GM19351 (cell line): ENCODE measurements around the gene KIR3DL3.
"Not testable (repeated sequence)": the region's sequence is repeated elsewhere in the genome, so short reads cannot be mapped to it uniquely, and the experiment has no call there.

Source experiments
- ATAC-seq: cut with Tn5 transposase; IDR thresholded peaks from one replicate; pipeline ENCODE4 v1.9.1; 2021; ENCODE audit warnings: mild to moderate bottlenecking, moderate library complexity; ENCODE audit not compliant: unreplicated experiment

KIR3DL3 gene

DNA sequence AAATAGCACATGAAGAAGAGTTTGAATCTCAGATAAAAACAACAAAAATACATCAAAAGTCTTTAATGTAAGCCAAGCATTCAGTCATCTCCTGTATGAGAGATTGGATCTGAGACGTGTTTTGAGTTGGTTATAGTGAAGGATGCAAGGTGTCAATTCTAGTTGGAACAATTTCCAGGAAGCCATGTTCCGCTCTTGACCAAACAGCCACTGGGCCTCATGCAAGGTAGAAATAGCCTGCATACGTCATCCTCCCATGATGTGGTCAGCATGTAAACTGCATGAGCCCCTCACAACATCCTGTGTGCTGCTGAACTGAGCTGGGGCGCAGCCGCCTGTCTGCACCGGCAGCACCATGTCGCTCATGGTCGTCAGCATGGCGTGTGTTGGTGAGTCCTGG is at the start of gene KIR3DL3:
KIR3DL3 (plus strand) TSS at position 301 of the 400 bp plus-strand sequence; CDS start at position 356, 55 bp downstream.
- no peak for ATAC-seq

- ATAC-seq: not testable (repeated sequence)
Measured at GRCh38 chr19:54676210-54676834, 47.9 kb upstream of the KIR3DL3 start.

- ATAC-seq: no peak
Measured at GRCh38 chr19:54677217-54677616, 47.0 kb upstream of the KIR3DL3 start.

GRCh38 chr19:54681596-54681995 is 42.6 kb upstream of the KIR3DL3 start:
- ATAC-seq: not testable (repeated sequence)

DNA sequence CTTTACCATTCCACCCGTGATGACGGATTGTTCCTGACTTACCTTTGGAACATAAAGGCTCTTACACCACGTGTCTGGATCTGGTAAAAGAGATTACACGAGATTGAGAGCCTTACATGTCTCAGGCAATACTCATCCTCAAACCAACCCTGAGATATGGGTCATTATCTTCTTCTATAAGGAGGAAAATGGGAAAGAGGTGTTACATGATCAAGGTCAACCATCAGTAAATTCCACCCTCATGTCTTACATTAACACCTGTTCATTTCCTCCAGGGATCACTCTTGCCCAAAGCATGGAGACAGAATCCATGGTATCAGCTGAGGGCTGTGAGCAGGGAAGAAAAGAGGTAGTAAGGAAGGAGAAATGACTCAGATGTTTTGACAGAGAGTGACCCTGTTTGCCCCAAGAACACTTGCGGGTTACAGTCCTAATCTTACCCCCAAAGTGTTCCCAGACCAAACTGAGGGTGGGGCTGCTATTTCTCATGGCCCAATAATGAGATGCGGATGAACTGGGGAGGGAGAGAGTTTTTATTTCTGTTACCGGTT is 41.9 kb upstream of the KIR3DL3 start:
- no peak for ATAC-seq

DNA sequence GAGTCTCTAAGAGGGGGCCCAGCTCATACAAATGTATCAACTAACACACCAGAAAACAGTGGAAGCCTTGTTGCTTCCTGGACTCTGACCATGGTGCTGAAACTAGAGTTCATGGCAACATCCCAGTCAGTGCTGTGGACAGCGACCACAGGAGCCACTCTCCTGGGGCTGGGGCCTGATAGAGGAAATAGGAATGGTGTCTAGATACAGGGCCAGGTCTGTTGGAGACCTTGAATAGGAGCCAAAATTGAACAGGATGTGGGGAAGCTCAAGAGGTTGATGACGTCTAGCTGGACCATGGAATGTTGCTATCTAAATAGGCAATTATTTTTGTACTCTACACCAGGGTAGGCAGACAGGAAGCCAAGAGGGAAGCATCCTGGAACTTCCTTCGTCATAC is 39.7 kb upstream of the KIR3DL3 start:
- no peak for ATAC-seq

GRCh38 chr19:54691582-54692297 is 32.5 kb upstream of the KIR3DL3 start:
- ATAC-seq: no peak

GRCh38 chr19:54692298-54692615 is 32.0 kb upstream of the KIR3DL3 start:
- no peak for ATAC-seq

- ATAC-seq: no peak
Measured at GRCh38 chr19:54694648-54695047, 29.6 kb upstream of the KIR3DL3 start.

GRCh38 chr19:54696117-54696548 is 28.1 kb upstream of the KIR3DL3 start:
- ATAC-seq: no peak

GRCh38 chr19:54696766-54697165 is 27.5 kb upstream of the KIR3DL3 start:
- no peak for ATAC-seq

GRCh38 chr19:54697716-54698115 is 26.5 kb upstream of the KIR3DL3 start:
- not testable (repeated sequence) for ATAC-seq

DNA sequence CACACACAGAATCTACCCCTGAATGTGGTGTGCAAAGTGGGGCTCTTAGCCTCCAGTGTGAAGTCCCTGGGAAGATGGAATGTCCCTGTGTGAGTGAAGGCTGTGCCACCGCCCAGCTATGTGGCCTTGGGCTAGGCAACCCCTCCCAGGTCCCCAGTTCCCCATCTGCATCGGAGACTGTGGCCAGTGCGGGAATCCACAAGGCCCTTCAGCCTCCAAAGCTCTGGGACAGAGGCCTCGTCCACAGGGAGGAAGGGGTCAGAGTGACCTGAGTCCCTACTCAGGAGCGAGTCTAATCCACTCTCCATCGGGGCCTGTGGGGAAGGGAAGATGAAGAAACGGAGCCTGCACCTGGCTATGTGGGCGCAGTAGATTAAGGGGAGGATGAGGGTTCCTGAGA is 19.3 kb upstream of the KIR3DL3 start:
- no peak for ATAC-seq

GRCh38 chr19:54707962-54708361 is 16.3 kb upstream of the KIR3DL3 start:
- ATAC-seq: no peak

DNA sequence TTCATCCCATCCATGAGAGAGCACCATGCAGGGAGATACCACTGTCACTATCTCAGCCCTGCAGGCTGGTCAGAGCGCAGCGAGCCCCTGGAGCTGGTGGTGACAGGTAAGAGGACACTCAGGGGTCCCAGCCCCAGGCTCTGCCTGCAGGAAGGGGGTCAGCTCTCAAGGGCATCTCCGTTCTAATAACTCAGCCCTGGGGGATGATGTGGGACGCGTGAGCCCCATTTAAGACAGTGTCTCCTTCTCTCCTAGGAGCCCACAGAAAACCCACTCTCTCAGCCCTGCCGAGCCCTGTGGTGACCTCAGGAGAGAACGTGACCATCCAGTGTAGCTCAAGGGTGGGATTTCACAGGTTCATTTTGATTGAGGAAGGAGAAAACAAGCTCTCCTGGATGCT is 15.5 kb upstream of the KIR3DL3 start:
- no peak for ATAC-seq

DNA sequence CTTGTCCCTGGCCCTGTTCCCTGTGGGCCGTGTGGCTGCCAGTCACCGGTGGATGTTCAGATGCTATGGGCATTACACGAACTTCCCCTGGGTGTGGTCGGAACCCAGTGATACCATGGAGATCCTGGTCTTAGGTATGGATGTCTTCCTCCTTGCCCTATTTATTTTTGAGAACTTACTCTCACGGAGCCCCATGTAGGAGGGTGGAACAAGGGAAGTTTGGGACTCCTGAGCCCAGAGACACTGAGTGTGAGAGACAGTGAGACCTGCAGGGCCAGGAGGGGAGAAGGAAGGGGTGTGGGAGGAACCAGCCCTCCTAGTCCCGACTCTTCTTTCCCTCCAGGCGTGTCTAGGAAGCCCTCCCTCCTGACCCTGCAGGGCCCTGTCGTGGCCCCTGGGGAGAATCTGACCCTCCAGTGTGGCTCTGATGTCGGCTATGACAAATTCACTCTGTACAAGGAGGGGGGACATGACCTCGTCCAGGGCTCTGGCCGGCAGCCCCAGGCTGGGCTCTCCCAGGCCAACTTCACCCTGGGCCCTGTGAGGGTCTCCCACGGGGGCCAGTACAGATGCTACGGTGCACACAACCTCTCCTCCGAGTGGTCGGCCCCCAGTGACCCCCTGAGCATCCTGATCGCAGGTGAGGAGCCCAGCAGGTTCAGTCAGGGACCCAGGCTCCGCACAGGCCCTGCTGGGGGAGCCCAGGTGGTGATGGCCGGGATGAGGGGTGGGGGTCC is 14.9 kb upstream of the KIR3DL3 start:
- ATAC-seq: no peak

GRCh38 chr19:54709956-54710355 is 14.3 kb upstream of the KIR3DL3 start:
- ATAC-seq: not testable (repeated sequence)

DNA sequence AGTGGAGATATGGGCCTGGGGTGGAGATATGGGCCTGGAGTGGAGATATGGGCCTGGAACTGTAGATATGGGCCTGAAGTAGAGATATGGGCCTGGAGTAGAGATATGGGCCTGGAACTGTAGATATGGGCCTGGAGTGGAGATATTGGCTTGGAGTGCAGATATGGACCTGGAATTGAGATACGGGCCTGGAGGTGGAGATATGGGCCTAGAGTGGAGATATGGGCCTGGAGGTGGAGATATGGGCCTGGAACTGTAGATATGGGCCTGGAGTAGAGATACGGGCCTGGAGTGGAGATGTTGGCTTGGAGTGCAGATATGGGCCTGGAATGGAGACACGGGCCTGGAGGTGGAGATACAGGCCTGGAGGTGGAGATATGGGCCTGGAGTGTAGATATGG is 402 bp downstream of the KIR3DL3 start:
- ATAC-seq: no peak

- ATAC-seq: no peak
Measured at GRCh38 chr19:54725321-54725720, 1.1 kb downstream of the KIR3DL3 start.

GRCh38 chr19:54727562-54727961 is 3.3 kb downstream of the KIR3DL3 start:
- ATAC-seq: no peak

DNA sequence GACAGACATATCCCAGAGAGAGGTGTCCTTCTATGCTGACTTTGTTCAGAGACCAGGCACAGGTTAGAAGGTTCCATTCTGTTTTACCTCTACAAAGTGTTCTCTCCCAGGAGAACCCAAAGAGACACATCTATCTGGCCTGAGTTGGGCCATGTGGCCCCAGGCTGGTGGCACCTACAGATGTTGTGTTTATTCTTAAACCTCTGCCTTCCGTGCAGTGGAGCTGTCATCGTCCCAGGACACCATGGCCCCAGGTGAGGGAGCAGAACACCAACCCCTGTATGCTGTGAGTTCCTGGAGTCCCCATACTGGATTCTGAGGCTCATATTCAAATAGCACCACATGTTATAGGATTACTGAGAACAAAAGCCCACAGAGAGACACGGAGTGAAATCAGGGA is 3.9 kb downstream of the KIR3DL3 start:
- no peak for ATAC-seq
